ENCODE data around the gene IGF2. TPM values are rescaled to one million over a fixed set of nuclear protein-coding genes. Genes with fewer than 3 reads are reported as not detected.

The IGF2 gene
- total and polyA plus RNA-seq, 2 donors (not counting 1 experiment from before 2014, with no cell fraction given): not detected

GRCh38 chr11:2175659-2176058 is 36.5 kb upstream of the IGF2 start:
- ChIA-PET POLR2A (no interaction called here), CTCF (no interaction called here)
- Histone ChIP-seq H3K27ac (ENCODE audit: low read length in 2 of 2) (no peak overlapping the region), H3K4me1 (ENCODE audit: control insufficient read depth in 2 of 2, insufficient read depth in 2 of 2, low read length in 2 of 2) (no peaks in the 10 kb centered on the region), H3K79me2 (ENCODE audit: control insufficient read depth, insufficient read depth, low read length) (no peaks in the 10 kb centered on the region), H2AFZ (ENCODE audit: insufficient read depth, low read depth, low read length, poor library complexity, severe bottlenecking) (no peak overlapping the region), H3K4me2 (replicated peaks; ENCODE audit: low read depth, low read length, poor library complexity, severe bottlenecking) (no peak overlapping the region), H3K9ac (ENCODE audit: low read length) (no peak overlapping the region), H3K9me3 (ENCODE audit: control extremely low read depth in 1 of 3, control insufficient read depth in 2 of 3, insufficient read depth in 1 of 3, low read length in 2 of 3) (peaks cover 0 to 3% (median 0%) of the 10 kb centered on the region in 3 donors), H4K20me1 (ENCODE audit: control insufficient read depth, insufficient read depth, low read length, poor library complexity, severe bottlenecking) (no peaks in the 10 kb centered on the region), H3K36me3 (replicated peaks in 1 of 2; ENCODE audit: control extremely low read depth in 1 of 2, control insufficient read depth in 1 of 2, extremely low read depth in 1 of 2, insufficient read depth in 2 of 2, low read length in 1 of 2) (no peaks in the 10 kb centered on the region), H3K4me3 (ENCODE audit: control extremely low read depth in 1 of 5, extremely low read depth in 1 of 5, insufficient read depth in 1 of 5, low read depth in 2 of 5, low read length in 4 of 5) (no peak overlapping the region), H3K27me3 (replicated peaks in 1 of 4; ENCODE audit: control extremely low read depth in 1 of 4, control insufficient read depth in 3 of 4, insufficient read depth in 4 of 4, low read length in 3 of 4) (no peaks in the 10 kb centered on the region)
- no peak overlapping the region for H3K27ac Mint-ChIP-seq
- intact Hi-C loops (cut with micrococcal nuclease): no loop called here
- DNase-seq (no peak), ATAC-seq (ENCODE audit: low read depth) (no peak)
- 79% methylated on average over 13 of the region's 13 CpGs for WGBS (ENCODE audit: insufficient coverage)
- H3K27me3 Mint-ChIP-seq: no peaks in the 10 kb centered on the region
- TF ChIP-seq CTCF (IDR thresholded peaks at IDR 0.05) (no peak), EZH2 (IDR thresholded peaks at IDR 0.05; ENCODE audit: borderline replicate concordance, insufficient read depth, low read depth, low read length, poor library complexity, severe bottlenecking) (no peak)
- no peaks in the 10 kb centered on the region for H3K9me3 Mint-ChIP-seq (ENCODE audit: insufficient read depth)
- no peak overlapping the region for H3K4me3 Mint-ChIP-seq
- no peaks in the 10 kb centered on the region for H3K4me1 Mint-ChIP-seq

DNA sequence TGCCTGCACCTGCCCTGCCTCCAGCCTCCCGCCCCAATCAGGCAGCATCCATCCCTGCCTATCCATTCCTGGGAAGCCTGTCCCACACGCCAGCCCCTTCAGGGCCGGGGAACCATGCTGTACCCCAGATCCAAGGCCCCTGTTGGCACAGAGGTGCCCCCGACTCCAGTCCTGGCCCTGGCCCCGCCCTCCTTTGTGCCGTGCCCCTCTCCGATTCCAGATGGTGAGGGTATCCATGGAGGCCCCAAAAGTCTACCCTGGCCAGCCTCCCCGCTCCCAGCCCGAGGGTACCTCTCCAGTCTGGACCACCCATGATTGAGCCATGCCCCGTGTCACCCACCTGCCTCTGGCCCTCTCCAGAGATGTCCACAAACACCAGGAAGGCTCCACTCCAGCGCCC is 35.2 kb upstream of the IGF2 start:
- Histone ChIP-seq H3K79me2 (ENCODE audit: control insufficient read depth, insufficient read depth, low read length) (no peaks in the 10 kb centered on the region), H3K27me3 (replicated peaks in 1 of 4; ENCODE audit: control extremely low read depth in 1 of 4, control insufficient read depth in 3 of 4, insufficient read depth in 4 of 4, low read length in 3 of 4) (no peaks in the 10 kb centered on the region), H4K20me1 (ENCODE audit: control insufficient read depth, insufficient read depth, low read length, poor library complexity, severe bottlenecking) (no peaks in the 10 kb centered on the region), H3K27ac (ENCODE audit: low read length in 2 of 2) (no peak overlapping the region), H3K4me1 (ENCODE audit: control insufficient read depth in 2 of 2, insufficient read depth in 2 of 2, low read length in 2 of 2) (no peaks in the 10 kb centered on the region), H3K4me3 (ENCODE audit: control extremely low read depth in 1 of 5, extremely low read depth in 1 of 5, insufficient read depth in 1 of 5, low read depth in 2 of 5, low read length in 4 of 5) (no peak overlapping the region), H3K9ac (ENCODE audit: low read length) (no peak overlapping the region), H3K36me3 (replicated peaks in 1 of 2; ENCODE audit: control extremely low read depth in 1 of 2, control insufficient read depth in 1 of 2, extremely low read depth in 1 of 2, insufficient read depth in 2 of 2, low read length in 1 of 2) (no peaks in the 10 kb centered on the region), H2AFZ (ENCODE audit: insufficient read depth, low read depth, low read length, poor library complexity, severe bottlenecking) (no peak overlapping the region), H3K4me2 (replicated peaks; ENCODE audit: low read depth, low read length, poor library complexity, severe bottlenecking) (no peak overlapping the region), H3K9me3 (ENCODE audit: control extremely low read depth in 1 of 3, control insufficient read depth in 2 of 3, insufficient read depth in 1 of 3, low read length in 2 of 3) (peaks cover 0 to 3% (median 0%) of the 10 kb centered on the region in 3 donors)
- H3K9me3 Mint-ChIP-seq (ENCODE audit: insufficient read depth): no peaks in the 10 kb centered on the region
- no peak for DNase-seq
- WGBS (ENCODE audit: insufficient coverage): 82% methylated on average over 11 of the region's 11 CpGs
- no peak for ATAC-seq (ENCODE audit: low read depth)
- no peaks in the 10 kb centered on the region for H3K4me1 Mint-ChIP-seq
- ChIA-PET POLR2A (no interaction called here), CTCF (no interaction called here)
- no peak overlapping the region for H3K4me3 Mint-ChIP-seq
- no peaks in the 10 kb centered on the region for H3K27me3 Mint-ChIP-seq
- TF ChIP-seq EZH2 (IDR thresholded peaks at IDR 0.05; ENCODE audit: borderline replicate concordance, insufficient read depth, low read depth, low read length, poor library complexity, severe bottlenecking) (no peak), CTCF (IDR thresholded peaks at IDR 0.05) (no peak)
- intact Hi-C loops (cut with micrococcal nuclease): no loop called here
- H3K27ac Mint-ChIP-seq: no peak overlapping the region

All from B cell (primary cell).